HG02973 (cell line): ENCODE data around the gene TMEM63C.

Source experiments
- ATAC-seq: cut with Tn5 transposase; IDR thresholded peaks from one replicate; pipeline ENCODE4 v1.9.1; 2021; ENCODE audit warnings: moderate library complexity; ENCODE audit not compliant: unreplicated experiment

The TMEM63C gene

GRCh38 chr14:77194706-77195105 is 13.1 kb downstream of the TMEM63C start:
- ATAC-seq: no peak

DNA sequence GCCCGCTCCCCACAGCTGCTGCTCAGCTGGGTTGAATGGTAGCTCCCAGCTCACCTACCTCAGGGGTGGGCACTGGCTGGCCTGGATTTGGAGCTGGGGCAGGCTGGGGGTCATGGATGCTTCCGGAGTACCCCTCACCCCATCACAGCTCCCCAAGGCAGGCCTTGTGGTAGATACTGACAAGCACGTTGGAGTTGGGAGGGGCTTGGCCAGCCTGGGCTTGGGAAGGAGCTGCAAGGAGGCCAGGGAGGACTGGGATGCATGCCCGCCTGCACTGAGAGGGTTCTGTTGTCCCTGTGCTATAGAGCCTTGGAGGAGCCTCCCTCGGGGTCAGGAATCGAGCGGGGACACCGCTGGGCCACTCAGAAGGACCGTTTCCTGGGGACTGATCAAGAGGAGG is 14.2 kb downstream of the TMEM63C start:
- ATAC-seq: no peak

DNA sequence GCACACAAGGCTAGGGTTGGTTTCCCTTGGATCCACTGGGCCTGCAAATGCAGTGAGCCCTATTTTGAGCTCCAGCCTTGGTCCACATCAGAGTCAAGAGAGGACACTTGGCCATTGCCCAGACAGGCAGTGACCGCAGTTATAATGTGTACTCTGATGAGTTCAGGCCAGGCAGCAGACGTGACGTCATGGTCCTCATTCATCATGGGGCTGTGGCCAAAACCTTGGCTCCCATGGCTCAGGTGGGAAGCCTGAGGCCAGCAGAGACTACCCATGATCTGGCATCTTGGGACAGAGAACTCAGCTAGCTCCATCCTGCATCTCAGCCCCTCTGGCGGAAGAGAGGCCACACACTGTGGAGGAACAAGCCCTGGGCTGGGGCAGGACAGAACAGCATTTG is 16.4 kb downstream of the TMEM63C start:
- ATAC-seq: no peak

DNA sequence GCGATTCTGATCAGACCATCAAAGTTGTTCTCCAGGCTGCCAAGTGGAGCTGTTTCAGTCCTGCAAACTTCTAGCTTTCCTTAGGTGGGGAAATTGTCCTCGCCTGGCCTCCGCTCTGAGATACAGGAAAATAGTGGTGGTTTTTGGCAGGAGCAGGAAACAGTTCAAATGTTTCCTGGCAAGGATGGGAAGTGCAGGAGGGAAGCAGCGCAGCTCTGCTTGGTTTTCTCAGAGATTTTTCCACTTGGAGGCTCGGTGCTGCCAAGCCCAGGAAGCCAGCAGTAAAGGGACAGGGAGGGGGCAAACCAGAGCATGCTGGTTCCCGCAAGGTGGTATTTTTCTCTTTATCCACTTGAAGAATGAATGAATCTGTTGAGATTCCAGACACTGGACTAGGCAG is 17.0 kb downstream of the TMEM63C start:
- no peak for ATAC-seq

DNA sequence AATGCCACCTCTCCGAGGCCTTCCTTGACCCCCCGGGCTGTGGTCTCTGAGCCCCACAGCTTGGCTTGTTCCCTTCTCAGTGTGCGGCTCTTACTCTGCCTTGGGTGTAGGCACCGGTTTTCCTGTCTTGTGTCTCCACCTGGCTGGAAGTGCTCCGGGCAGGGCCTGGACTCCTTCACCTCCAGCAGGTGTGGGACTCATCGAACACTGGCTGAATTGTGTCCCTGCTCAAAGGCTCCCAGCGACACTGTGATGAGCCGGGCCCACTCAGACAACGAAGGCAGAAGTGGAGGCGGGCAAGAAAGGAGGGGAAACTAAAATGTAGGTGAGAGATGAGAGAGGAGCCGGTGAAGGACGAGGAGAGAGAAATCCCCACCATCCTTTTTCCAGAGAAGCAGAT is 18.0 kb downstream of the TMEM63C start:
- no peak for ATAC-seq

DNA sequence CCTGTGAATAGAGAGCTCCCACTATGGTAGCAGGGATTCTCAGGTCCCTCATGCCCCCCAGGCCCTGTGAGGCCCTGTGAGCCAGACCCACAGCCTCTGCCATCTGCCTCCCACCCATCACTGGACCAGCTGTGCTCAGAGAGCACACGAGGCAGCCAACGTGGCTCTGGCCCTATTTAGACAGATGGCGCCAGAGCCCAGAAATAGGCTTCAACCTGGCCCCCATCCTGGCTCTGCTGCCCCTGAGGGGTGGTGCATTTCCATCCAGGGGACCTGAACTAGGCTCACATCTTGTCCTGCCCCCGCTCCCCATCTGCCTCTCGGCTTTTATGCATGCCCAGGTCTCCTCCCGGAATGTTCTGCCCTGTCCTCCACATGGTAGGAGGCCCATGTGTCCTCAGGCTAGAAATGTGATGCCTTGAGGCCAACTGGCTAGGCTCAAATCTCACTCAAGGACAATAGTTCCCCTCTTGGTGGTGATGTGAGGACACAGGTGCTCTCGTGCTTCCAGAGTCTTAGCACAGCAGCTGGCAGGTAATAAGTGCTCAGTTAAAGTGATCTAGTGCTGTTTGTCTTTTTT is 18.9 kb downstream of the TMEM63C start:
- ATAC-seq: no peak

- ATAC-seq: no peak
Measured at GRCh38 chr14:77201696-77202095, 20.1 kb downstream of the TMEM63C start.

GRCh38 chr14:77203611-77204458 is 22.2 kb downstream of the TMEM63C start:
- no peak for ATAC-seq

- ATAC-seq: no peak
Measured at GRCh38 chr14:77204459-77204771, 22.8 kb downstream of the TMEM63C start.

GRCh38 chr14:77204907-77205306 is 23.3 kb downstream of the TMEM63C start:
- no peak for ATAC-seq

GRCh38 chr14:77205566-77205965 is 24.0 kb downstream of the TMEM63C start:
- ATAC-seq: no peak

DNA sequence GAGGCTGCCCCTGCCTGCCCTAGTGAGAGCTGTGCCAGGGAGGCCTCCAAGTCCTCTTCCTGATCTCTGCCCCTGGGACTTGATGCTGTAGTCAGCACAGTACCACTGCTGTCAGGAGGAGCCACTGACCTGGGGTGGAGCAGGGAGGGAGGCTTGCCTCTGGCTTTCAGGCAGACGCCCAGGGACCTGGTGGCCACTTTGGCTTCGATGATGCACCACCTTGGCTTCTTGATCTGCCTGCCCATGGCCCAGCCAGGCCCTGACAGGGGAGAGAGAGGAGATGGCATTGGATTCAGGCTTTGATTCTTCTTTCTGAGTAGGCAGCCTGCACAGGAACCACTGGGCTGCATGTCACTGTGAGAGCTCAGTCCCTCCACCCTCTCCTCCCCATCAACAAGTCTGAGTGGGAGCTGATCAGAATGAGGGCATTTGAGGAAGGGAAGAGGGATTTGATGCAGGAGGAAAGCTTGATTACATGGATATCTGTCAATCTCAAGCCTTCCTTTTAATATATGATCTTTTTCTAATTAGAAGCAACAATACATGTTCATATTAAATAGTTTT is 24.7 kb downstream of the TMEM63C start:
- ATAC-seq: no peak

GRCh38 chr14:77206877-77207389 is 25.3 kb downstream of the TMEM63C start:
- ATAC-seq: no peak

- ATAC-seq: no peak
Measured at GRCh38 chr14:77208291-77208978, 26.8 kb downstream of the TMEM63C start.

DNA sequence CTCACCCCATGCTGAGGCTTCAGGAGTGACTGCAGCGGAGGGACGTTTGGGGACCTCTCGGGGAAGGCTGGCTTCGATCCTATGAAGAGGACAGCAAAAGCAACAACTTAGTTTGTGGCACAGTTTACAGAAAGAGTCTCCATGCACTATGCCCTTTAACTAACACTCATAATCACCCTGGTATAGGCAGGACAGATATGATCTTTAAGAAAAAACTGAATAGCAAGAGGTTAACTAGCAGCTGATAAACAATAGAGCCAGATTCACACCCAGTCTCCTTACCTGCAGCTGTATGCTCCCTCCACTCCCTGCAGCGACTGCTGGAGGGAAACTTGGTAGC is 27.4 kb downstream of the TMEM63C start:
- no peak for ATAC-seq

- no peak for ATAC-seq
Measured at GRCh38 chr14:77212097-77212870, 30.7 kb downstream of the TMEM63C start.

DNA sequence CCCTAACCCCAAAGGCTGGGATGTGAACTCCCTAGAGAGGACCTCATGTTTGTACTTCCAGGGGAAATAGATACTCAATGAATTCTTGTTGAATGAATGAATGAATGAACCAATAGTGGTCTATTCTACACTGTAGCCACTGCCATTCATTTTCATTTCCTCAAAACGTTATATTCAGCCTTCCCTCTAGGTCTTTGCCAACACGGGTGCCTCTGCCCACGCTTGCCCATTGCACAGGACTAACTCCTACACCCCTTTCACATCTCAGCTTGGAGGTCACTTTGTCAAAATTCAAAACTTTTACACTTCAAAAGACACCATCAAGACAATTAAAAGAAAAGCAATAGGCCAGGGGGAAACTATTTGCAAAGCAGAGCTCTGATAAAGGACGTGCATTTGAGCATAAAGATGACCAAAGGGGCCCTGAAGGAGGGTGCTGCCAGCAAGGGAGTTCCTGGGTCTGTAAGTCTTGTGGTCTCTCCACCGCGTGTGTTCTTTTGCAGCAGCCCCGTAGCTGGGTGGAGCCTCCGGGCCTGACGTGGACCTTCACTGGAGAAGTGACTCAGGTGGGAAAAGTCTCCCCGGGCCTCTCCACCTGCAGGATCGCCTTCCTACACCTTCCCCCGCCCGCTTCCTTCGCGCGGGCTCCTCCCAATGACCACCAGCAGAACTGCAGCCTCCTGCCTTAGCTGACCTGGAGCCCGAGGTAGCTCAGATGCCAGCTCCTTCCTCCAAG is 31.5 kb downstream of the TMEM63C start:
- no peak for ATAC-seq

DNA sequence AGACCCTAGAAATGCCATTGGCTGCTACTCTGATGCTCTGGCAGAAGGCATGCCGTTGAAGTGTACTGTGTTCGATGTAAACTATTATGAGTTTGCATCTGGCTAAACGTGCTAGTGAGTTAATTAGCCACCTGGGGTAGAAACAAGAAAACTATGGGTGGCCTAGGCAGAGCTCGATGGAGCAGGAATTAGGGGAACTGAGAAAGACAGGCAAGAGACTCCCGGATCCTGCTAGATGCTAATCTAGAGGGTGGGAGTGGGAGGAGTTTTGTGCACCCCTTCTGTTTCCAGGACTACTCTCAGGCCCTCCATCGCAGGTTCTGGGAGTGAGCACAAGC is 32.0 kb downstream of the TMEM63C start:
- ATAC-seq: no peak

GRCh38 chr14:77214216-77214615 is 32.6 kb downstream of the TMEM63C start:
- ATAC-seq: no peak

DNA sequence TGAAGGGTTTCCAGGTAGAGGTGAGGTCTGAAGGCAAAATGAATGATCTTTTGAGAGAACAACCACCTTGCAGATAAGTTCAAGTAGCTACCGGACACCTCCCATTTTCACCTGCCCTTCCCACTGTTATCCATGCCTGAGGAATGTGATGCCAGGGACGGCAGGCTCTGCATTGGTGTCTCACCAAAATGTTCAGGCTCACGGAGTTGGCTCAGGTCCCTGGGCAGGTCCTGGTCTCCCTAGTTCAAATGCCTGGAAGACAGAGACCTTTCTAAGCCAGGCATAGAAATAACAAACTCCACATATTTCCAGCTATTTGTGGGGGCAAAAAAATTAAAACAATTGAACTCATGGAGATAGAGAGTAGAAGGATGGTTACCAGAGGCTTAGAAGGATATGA is 36.0 kb downstream of the TMEM63C start:
- ATAC-seq: no peak

DNA sequence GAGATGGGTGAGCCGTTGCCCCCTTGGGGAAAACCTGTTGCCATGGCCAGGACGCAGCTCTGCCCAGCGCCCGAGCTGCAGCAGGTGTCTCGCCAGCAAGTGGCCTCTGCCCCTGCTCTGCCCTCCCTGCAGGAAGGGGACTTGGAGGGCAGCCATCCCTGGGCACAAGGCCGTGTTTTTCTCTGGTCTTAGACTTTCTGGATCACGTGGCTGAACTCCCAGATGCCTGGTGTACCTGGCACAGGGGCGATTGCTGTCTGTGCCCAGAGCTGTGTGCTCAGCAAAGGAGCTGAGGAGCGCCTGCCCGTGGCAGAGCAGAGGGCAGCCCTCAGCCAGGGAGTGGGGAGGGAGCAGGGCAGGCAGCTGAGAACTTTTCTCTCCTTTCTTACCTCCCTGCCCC is 38.0 kb downstream of the TMEM63C start:
- ATAC-seq: no peak
